Renal cortex interstitium (tissue), 11 donors: ENCODE data around the gene CDADC1. TPM values are rescaled to one million over a fixed set of nuclear protein-coding genes. Genes with fewer than 3 reads are reported as not detected.
"Not testable (repeated sequence)": the region's sequence is repeated elsewhere in the genome, so short reads cannot be mapped to it uniquely, and the experiment has no call there.

Source experiments
- DNase-seq, 11 donors: peaks; one replicate each; pipeline ENCODE4 v3.0.0-alpha.2; 2013; ENCODE audit warnings: low read depth in 9 of 11, low spot score in 4 of 11; ENCODE audit errors: extremely low read depth in 1 of 11
- polyA plus RNA-seq, 3 donors: library from polyadenylated mRNA; unstranded; fragments of 120-200 nt; gene quantifications; one replicate each; pipeline ENCODE4 v1.2.1, GENCODE V29; 2013; ENCODE audit not compliant: insufficient read length in 3 of 3

CDADC1 gene
- polyA plus RNA-seq, 3 donors = 12.3 to 16.6 (median 15.9) TPM

DNA sequence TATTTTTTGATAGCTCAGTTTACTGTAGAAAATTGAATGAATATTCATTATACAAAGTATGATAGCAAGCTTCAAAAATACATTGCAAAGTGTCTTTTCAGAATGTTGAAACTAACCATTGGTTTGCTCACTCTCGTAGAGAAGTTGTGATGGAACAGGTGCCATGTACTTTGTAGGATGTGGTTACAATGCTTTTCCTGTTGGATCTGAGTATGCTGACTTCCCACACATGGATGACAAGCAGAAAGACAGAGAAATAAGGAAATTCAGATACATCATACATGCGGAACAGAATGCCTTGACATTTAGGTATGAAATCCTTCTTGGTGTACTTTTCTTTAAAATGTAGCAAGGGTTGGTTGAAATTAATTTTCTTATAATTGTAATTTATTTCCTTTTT is 30.5 kb downstream of the CDADC1 start:
- DNase-seq = no peak

GRCh38 chr13:49279112-49279511 is 31.4 kb downstream of the CDADC1 start:
- DNase-seq = no peak

GRCh38 chr13:49279885-49280284 is 32.2 kb downstream of the CDADC1 start:
- DNase-seq = no peak

DNA sequence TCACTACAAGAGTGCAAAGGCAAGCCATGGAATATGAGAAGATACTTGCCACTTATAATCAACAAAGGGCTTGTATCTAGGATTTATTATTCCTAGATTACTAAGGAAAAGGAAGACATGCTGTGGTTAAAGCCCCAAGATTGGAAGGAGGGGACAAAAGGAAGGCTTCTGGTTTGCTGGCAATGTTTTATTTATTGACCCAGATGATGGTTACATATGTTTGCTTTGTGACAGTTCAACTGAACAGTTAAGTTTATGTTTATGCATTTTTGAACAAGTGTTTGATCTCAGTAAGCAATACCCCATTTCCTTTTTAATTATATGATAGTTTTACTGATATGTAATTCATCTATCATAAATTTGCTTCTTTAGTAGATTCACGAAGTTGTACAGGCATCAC is 40.3 kb downstream of the CDADC1 start:
- DNase-seq = no peak

DNA sequence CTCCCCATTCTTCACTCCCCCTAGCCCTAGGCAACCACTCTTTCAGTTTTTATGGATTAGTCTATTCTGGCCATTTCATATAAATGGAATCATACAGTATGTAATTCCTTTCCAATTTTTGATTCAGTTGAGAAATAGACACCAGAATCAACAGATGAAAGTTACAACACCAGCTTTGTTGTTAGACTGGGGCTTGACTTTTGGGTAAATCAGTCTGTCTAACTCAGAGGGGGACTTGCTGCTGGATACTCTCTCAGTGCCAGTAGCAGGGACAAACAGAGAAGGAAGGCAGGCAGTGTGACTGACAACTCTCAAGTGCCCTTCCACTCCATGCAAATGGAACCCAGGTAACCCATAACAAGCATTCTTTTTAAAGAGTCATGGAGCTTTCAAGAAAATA is 40.7 kb downstream of the CDADC1 start:
- DNase-seq = no peak

DNA sequence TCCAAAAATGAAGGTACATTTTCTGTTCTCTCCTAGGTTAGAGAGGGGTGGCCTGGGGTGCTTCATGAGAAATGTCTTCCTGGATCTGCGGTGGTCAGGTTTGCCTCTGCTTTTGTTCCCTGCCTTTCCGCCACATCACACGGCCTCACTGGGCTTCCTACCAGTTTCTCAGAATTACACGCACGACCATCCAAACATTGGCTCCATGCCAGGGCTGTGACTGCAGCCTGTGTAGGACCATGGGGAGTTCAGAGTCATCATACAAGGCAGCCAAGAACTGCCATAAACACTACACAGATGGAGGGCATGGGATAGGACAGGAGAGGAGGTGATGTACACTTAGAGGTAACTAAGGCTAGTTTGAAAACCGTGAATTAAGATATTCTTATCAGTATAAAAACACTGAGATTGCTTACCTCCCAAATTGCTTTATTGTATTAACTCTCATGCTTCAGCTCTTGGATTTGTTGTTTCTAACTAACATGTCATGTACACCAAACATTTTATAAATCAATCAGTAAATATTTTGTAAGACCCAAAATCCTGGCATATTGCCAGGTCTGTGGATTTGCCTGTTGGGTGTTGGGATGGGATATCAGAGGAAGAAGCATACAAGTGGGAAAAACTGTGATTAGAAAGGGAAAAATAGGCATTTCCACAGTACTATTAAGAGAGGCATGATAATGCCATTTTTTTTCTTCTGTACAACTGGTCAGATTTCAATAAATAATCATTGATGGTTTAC is 45.2 kb downstream of the CDADC1 start:
- DNase-seq = peak in 5 of 11 donors; percentile 30 to 64 (median 48)

GRCh38 chr13:49294723-49295122 is 47.0 kb downstream of the CDADC1 start:
- not testable (repeated sequence) for DNase-seq

DNA sequence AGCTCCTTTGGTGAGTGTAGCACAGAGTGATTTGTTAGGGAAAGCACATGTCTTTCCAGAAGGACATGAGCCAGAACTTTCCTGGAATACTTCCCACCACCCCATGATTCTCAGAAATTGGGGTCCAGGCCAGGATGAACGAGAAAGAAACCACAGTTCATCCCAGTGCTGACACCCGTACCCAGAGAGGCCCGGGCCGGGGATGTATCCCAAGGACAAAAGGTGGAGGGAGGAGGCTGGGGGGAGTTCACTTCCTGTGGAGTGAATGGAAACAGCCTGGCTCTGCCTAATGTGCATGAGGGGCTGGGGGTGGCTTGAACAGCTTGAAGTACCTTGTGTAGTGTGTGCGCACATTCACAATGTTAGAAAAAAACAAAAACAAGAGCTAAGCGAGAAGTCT is 47.5 kb downstream of the CDADC1 start:
- DNase-seq = no peak

DNA sequence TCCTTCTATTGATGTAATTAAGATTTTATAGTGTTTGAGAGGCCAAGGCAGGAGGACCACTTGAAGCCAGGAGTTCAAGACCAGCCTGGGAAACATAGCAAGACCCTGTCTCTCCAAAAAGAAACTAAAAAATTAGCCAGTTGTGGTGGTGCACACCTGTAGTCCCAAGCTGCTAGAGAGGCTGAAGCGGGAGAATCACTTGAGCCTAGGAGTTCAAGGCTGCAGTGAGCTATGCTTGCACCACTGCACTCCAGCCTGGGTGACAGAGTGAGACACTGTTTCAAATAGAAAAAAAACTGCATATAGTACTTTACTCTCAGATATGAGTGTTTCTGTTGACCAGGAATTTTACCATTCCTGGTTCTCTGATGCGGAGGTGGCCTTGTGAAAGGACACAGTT is 48.9 kb downstream of the CDADC1 start:
- DNase-seq = no peak

DNA sequence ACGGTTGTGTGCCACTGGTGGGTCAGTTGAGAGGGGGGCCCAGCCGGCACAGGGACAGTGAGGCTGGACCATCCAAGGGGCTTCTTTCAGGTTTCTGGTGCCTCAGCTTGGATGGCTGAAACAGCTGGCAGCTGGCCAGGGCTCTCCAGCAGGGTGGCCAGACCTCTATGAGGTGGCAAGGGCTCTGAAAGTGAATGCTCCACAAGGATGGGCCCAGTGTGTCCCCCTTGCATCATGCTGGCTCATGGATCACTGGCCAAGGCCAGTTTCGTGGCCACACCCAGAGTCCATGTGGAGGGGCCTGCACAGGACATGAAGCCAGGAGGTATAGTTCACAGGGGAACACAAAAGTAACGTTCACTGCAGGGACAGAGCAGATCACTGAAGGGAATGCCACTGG is 49.6 kb downstream of the CDADC1 start:
- DNase-seq = no peak

DNA sequence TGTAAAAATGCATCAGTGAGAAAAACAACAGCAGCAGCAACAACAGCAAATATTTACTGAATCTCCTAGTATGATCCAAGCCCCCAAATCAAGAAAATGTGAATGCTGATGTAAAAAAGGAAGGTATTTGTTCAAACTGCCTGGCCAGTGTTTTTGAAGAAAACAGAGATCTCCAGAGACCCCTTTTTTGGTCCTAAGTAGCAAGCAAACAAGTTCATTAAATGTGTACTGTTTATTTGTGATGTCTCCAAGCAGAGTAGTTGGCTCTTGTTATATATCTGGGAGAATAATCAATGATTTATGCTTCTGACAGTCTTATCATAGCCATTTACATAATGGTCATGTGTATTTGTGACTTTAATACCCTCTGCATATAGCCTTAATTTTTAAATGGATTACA is 50.7 kb downstream of the CDADC1 start:
- DNase-seq = no peak

DNA sequence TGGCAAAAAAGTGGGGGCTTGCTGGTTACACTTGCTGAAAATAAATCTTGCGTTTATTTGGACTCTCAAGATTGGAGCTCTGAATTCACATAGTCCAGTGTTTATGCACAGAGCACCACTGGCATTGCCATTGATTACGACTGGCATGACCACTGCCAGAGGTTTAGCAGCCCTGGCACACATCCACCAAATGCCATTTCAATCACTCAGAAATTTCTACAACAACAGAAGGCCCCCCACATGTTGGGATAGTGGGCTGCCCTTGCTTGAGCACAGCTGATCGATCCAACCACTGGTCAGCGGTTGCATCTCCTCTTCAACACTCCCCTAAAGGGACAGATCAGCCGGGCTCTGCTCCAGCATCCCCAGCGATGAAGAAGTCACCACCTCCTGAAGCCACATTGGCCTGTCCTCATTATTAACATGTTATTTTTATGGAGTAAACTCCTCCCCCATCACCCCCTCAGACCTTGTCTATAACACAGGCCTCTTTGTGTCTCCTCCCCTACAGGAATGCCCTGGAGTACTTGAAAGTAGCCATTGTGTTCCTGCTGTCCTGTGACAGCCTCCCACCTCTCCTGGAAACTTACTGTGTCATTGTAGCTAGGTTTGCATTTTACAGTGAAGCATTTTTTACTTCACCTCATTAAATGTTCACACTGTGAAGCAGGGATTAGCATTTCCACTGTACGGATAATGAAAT is 51.3 kb downstream of the CDADC1 start:
- no peak for DNase-seq

- DNase-seq = no peak
These were observed 52.6 kb downstream of the CDADC1 start for GRCh38 chr13:49300276-49300675.

DNA sequence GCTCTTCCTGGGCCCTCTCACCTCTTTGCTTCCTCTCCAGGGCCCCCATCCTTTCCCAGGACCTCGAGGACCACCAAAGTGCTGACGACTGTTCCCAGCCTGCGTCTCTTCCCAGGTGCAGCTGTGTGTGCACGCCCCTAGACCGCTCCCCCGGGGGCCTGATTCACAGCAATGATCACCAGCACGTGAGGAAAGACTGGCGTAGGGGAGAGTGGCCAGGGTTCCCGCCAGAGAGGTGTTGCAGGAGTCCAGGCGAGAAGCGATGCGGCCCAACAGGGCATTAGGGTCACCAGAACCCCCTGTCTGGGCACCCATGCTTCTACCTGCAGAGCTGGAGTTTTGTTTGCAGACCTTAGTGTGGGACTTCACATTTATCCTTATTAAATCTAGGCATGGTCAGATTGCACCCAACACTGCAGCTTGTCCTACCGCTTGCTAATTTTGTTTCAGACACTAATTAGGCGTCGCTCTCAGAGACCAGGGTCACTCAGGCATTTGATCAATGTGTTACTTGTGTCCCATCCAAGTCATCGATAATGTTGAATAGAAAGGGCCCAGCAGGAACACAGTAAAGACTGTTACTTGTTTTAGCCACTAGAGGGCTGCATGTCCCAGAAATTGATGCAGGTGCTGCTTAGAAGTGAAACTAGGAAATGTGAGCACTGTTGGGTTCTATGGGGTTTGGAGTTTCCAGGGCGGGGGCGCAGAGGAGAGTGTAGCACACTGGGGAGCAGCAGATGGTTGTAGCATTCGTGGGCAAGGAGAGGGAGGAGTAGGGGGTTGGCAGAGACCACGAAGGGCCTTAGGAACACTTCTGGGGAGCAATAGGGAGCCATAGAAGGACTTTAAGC is 53.2 kb downstream of the CDADC1 start:
- peak in 6 of 11 donors; percentile 42 to 57 (median 50) for DNase-seq

DNA sequence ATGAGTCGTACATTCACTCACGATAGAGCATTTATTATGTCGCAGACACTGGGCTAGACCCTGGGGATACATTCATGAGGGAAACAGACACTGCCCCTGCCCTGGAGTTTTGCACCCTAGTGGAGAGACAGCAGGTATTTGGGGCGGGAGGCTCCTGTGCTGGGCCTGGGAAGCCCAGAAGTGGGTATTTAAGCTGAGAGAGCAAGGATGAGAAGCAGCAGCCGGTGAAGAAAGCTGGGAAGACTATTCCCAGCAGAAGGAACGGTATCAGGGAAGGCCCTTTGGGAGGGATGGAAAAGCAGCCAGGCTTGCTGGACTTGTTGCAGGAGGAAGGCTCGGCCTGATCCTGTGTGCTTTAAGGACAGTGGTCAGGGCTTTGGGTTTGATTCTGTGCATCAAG is 54.5 kb downstream of the CDADC1 start:
- no peak for DNase-seq

GRCh38 chr13:49302817-49303216 is 55.1 kb downstream of the CDADC1 start:
- DNase-seq = no peak

- DNase-seq = peak in 2 of 11 donors; percentile 28 to 35
These were observed 56.0 kb downstream of the CDADC1 start for GRCh38 chr13:49303533-49304252.

- no peak for DNase-seq
These were observed 56.6 kb downstream of the CDADC1 start for GRCh38 chr13:49304356-49304755.
